ENCODE results near the gene CFAP77.

CFAP77 gene

GRCh38 chr9:132457504-132458236 is 47.7 kb downstream of the CFAP77 start:
- DNase-seq = no peak

GRCh38 chr9:132458432-132458831 is 48.4 kb downstream of the CFAP77 start:
- no peak for DNase-seq

GRCh38 chr9:132459661-132460060 is 49.6 kb downstream of the CFAP77 start:
- DNase-seq = no peak

GRCh38 chr9:132460240-132460639 is 50.2 kb downstream of the CFAP77 start:
- no peak for DNase-seq

- no peak for DNase-seq
Measured at GRCh38 chr9:132461281-132461896, 51.4 kb downstream of the CFAP77 start.

- DNase-seq = no peak
Measured at GRCh38 chr9:132461971-132462370, 52.0 kb downstream of the CFAP77 start.

GRCh38 chr9:132464547-132464946 is 54.5 kb downstream of the CFAP77 start:
- no peak for DNase-seq

GRCh38 chr9:132465131-132465635 is 55.2 kb downstream of the CFAP77 start:
- DNase-seq = no peak

- no peak for DNase-seq
Measured at GRCh38 chr9:132472199-132472598, 62.2 kb downstream of the CFAP77 start.

GRCh38 chr9:132472599-132472998 is 62.6 kb downstream of the CFAP77 start:
- no peak for DNase-seq

- no peak for DNase-seq
Measured at GRCh38 chr9:132474253-132474652, 64.2 kb downstream of the CFAP77 start.

- DNase-seq = no peak
Measured at GRCh38 chr9:132478353-132479050, 68.5 kb downstream of the CFAP77 start.

- DNase-seq = no peak
Measured at GRCh38 chr9:132479733-132480132, 69.7 kb downstream of the CFAP77 start.

GRCh38 chr9:132481053-132481849 is 71.2 kb downstream of the CFAP77 start:
- DNase-seq = no peak

- no peak for DNase-seq
Measured at GRCh38 chr9:132482196-132482813, 72.3 kb downstream of the CFAP77 start.

GRCh38 chr9:132485393-132485792 is 75.4 kb downstream of the CFAP77 start:
- DNase-seq = no peak

- DNase-seq = peak; percentile 35 to 56
Measured at GRCh38 chr9:132486706-132487350, 76.8 kb downstream of the CFAP77 start.

- DNase-seq = peak in 1 of 2 donors; percentile 51
Measured at GRCh38 chr9:132487351-132487791, 77.4 kb downstream of the CFAP77 start.

- no peak for DNase-seq
Measured at GRCh38 chr9:132487980-132488535, 78.0 kb downstream of the CFAP77 start.

- DNase-seq = no peak
Measured at GRCh38 chr9:132488626-132489025, 78.6 kb downstream of the CFAP77 start.

GRCh38 chr9:132489536-132489935 is 79.5 kb downstream of the CFAP77 start:
- no peak for DNase-seq

- DNase-seq = no peak
Measured at GRCh38 chr9:132494857-132495256, 84.8 kb downstream of the CFAP77 start.

All from CD4-positive, alpha-beta T cell treated with Interleukin-1 beta for 1 hour (primary cell).